A673 (cell line): ENCODE data around the gene BTBD9.

Source experiments
- CTCF ChIP-seq: fragments of 300-800, 200-600 bp; sonication (generic); conservative IDR thresholded peaks from 2 replicates; pipeline ENCODE4 v1.5.1; 2017; ENCODE audit warnings: low read depth, mild to moderate bottlenecking, antibody characterized with exemption, low read length, moderate library complexity, mixed read lengths
- EZH2 ChIP-seq: fragments of 200-600 bp; sonication (generic); IDR thresholded peaks from 2 replicates; pipeline ENCODE4 v1.6.1; 2017; ENCODE audit warnings: borderline replicate concordance, low read depth, mild to moderate bottlenecking, mixed read lengths, antibody characterized with exemption, low read length; ENCODE audit not compliant: poor library complexity, severe bottlenecking

GRCh38 chr6:38350220-38350619 is 289.5 kb downstream of the BTBD9 start:
- TF ChIP-seq CTCF, result no peak
- no peak for TF ChIP-seq EZH2
